ENCODE results near the gene UBAC2.

GRCh38 chr13:99218969-99219368 lies 18.3 kb downstream of the UBAC2 start:
- TF ChIP-seq, protein P1, sequence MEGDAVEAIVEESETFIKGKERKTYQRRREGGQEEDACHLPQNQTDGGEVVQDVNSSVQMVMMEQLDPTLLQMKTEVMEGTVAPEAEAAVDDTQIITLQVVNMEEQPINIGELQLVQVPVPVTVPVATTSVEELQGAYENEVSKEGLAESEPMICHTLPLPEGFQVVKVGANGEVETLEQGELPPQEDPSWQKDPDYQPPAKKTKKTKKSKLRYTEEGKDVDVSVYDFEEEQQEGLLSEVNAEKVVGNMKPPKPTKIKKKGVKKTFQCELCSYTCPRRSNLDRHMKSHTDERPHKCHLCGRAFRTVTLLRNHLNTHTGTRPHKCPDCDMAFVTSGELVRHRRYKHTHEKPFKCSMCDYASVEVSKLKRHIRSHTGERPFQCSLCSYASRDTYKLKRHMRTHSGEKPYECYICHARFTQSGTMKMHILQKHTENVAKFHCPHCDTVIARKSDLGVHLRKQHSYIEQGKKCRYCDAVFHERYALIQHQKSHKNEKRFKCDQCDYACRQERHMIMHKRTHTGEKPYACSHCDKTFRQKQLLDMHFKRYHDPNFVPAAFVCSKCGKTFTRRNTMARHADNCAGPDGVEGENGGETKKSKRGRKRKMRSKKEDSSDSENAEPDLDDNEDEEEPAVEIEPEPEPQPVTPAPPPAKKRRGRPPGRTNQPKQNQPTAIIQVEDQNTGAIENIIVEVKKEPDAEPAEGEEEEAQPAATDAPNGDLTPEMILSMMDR (IDR thresholded peaks at IDR 0.05; ENCODE audit: borderline replicate concordance, extremely low read depth, low read length, poor library complexity, severe bottlenecking): no peak
- TF ChIP-seq EZH2 (IDR thresholded peaks at IDR 0.05; ENCODE audit: borderline replicate concordance, low read depth, low read length, severe bottlenecking): no peak

Measured in DND-41 (cell line).